Urinary bladder (tissue), 4 donors: Measurements from ENCODE around the gene RAB28. TPM values are rescaled to one million over a fixed set of nuclear protein-coding genes. Genes with fewer than 3 reads are reported as not detected.

Source experiments
- DNase-seq: peaks from one replicate; pipeline ENCODE4 v3.0.0-alpha.2; 2015; ENCODE audit errors: extremely low spot score
- H3K27ac ChIP-seq: one replicate; pipeline ENCODE4 v1.5.1; 2013; ENCODE audit warnings: low read depth, mild to moderate bottlenecking, moderate library complexity
- H3K36me3 ChIP-seq: one replicate; pipeline ENCODE4 v1.6.1; 2013; ENCODE audit warnings: mild to moderate bottlenecking, moderate library complexity; ENCODE audit not compliant: insufficient read depth
- H3K4me1 ChIP-seq: one replicate; pipeline ENCODE4 v1.6.1; 2013; ENCODE audit warnings: mild to moderate bottlenecking, moderate library complexity; ENCODE audit not compliant: insufficient read depth
- H3K4me3 ChIP-seq: one replicate; pipeline ENCODE4 v1.5.1; 2013; ENCODE audit warnings: low read depth, low read length
- WGBS: extraction: QIAGEN DNeasy Blood & Tissue Kit; methylation state at CpG from one replicate; pipeline ENCODE4 v1.1.7; 2013; 5-methylcytosine and 5-hydroxymethylcytosine counted together
- polyA plus RNA-seq: library from polyadenylated mRNA; stranded (reverse); fragments of 200-250 nt; gene quantifications from one replicate; pipeline ENCODE4 v1.2.3, GENCODE V29; 2013
- total RNA-seq: library from RNA; depleted of rRNA; stranded (reverse); fragments of >200 nt; gene quantifications from one replicate; pipeline ENCODE4 v1.2.3, GENCODE V29; 2014
- donor health status: healthy with polysubstance abuse.
- donor health status: healthy.

The RAB28 gene
- total and polyA plus RNA-seq, 2 donors = 16.9 to 28.5 TPM

DNA sequence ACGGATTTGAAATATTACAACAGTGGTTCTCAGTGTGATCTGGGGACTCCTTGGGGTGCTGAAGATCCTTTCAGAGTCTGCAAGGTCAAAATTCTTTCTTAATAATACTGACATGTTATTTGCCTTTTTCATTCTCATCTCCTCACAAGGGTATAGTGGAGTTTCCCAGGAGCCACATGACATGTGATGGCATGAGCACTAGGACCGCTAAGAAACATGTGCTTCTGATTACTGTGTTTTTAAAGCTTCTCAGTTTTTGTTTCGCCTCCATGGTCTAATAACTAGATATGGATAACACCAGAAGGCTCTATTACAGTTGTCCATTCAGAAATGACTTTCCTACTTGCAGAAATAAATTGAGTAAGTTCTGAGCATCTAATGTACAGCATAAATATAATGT, 156.1 kb downstream of the RAB28 start:
- H3K4me3 ChIP-seq = no peak overlapping the region
- peaks cover 3% of the 10 kb centered on the region for H3K36me3 ChIP-seq
- H3K27ac ChIP-seq = no peak overlapping the region
- 79% methylated on average over 3 of the region's 3 CpGs for WGBS
- no peak for DNase-seq
- H3K4me1 ChIP-seq = no peaks in the 10 kb centered on the region

GRCh38 chr4:13325744-13326143, 158.4 kb downstream of the RAB28 start:
- Histone ChIP-seq H3K4me3 (no peak overlapping the region), H3K4me1 (no peaks in the 10 kb centered on the region), H3K27ac (no peak overlapping the region), H3K36me3 (no peaks in the 10 kb centered on the region)
- no peak for DNase-seq
- 43% methylated on average over 3 of the region's 3 CpGs for WGBS

- Histone ChIP-seq H3K27ac (no peak overlapping the region), H3K4me3 (no peak overlapping the region), H3K36me3 (no peaks in the 10 kb centered on the region), H3K4me1 (no peaks in the 10 kb centered on the region)
- 92% methylated on average over 3 of the region's 3 CpGs for WGBS
- DNase-seq = no peak
Observed at GRCh38 chr4:13323921-13324320, 160.2 kb downstream of the RAB28 start.

DNA sequence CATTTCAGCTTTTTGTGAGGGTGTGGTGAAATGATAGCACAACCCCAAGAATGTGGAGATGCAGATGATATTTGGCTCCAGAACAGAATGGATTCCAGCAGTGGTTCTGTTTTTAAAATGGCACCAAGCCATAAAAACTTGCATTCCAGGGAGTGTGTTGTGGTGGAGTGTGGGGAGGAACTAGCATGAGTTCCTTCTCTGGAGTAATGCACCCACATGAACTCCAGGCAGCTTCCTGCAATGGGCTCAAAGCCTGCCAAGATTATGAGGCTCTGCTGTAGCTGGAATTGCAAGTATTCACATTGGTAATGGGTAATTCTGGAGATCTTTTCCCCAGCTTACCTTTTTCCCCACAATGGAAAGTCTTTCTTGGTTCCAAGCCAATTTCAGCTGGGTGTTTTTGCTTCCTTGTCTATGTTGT, 161.4 kb downstream of the RAB28 start:
- no peak overlapping the region for H3K4me3 ChIP-seq
- H3K36me3 ChIP-seq = no peaks in the 10 kb centered on the region
- H3K27ac ChIP-seq = no peak overlapping the region
- no peak for DNase-seq
- H3K4me1 ChIP-seq = no peaks in the 10 kb centered on the region

Other genes starting within 250 kb of the RAB28 start
- gene NKX3-2, start 60.2 kb upstream of the RAB28 start, total RNA-seq = 0.37 TPM
- not detected for gene NKX3-2, start 60.2 kb upstream of the RAB28 start, polyA plus RNA-seq
- 66.0 TPM for gene BOD1L1, start 143.4 kb upstream of the RAB28 start, total RNA-seq
- gene BOD1L1, start 143.4 kb upstream of the RAB28 start, polyA plus RNA-seq = 19.0 TPM